BJ (cell line): ENCODE results near the gene SAPCD2. TPM values are rescaled to one million over a fixed set of nuclear protein-coding genes. Genes with fewer than 3 reads are reported as not detected.
A peak's percentile ranks its signal among the peaks of the same experiment; 100 is the strongest.
"Not testable (repeated sequence)": the region's sequence is repeated elsewhere in the genome, so short reads cannot be mapped to it uniquely, and the experiment has no call there.

Experiments
- CTCF ChIA-PET: fragments of 350-600 bp; formaldehyde crosslinking; extraction: SDS; loops from one replicate; lab custom pipeline; 2021; ENCODE audit warnings: antibody characterized with exemption, inconsistent platforms; lab: Yijun Ruan, JAX
- POLR2A ChIA-PET: fragments of 300-600 bp; sonication (Branson Sonifier 250); formaldehyde crosslinking; extraction: SDS; loops from one replicate; lab custom pipeline; 2021; ENCODE audit warnings: antibody characterized with exemption; lab: Charles Lee
- DNase-seq: peaks from one replicate; pipeline ENCODE4 v3.0.0-alpha.2; 2011; ENCODE audit warnings: low read depth
- H3K27me3 ChIP-seq: 2 replicates; pipeline ENCODE4 v1.6.0; 2011; ENCODE audit warnings: low read length; ENCODE audit not compliant: control insufficient read depth, insufficient read depth
- H3K36me3 ChIP-seq: 2 replicates; pipeline ENCODE4 v1.5.1; 2011; ENCODE audit warnings: low read length; ENCODE audit not compliant: control insufficient read depth, insufficient read depth
- H3K4me3 ChIP-seq: 2 replicates; pipeline ENCODE4 v1.5.1; 2011; ENCODE audit warnings: low read depth, mild to moderate bottlenecking, control low read depth, low read length
- CTCF ChIP-seq: IDR thresholded peaks from 2 replicates; pipeline ENCODE4 v1.5.1; 2011; ENCODE audit warnings: low read depth, mild to moderate bottlenecking, control low read depth, inconsistent platforms, low read length, moderate library complexity; ENCODE audit not compliant: insufficient read depth
- polyA plus RNA-seq: library from polyadenylated mRNA; depleted of rRNA; stranded (reverse); fragments of >200 nt; gene quantifications from 2 replicates; pipeline ENCODE4 v1.2.3, GENCODE V29; 2011

SAPCD2 gene
- polyA plus RNA-seq, 1 experiment, result 8.6 TPM

DNA sequence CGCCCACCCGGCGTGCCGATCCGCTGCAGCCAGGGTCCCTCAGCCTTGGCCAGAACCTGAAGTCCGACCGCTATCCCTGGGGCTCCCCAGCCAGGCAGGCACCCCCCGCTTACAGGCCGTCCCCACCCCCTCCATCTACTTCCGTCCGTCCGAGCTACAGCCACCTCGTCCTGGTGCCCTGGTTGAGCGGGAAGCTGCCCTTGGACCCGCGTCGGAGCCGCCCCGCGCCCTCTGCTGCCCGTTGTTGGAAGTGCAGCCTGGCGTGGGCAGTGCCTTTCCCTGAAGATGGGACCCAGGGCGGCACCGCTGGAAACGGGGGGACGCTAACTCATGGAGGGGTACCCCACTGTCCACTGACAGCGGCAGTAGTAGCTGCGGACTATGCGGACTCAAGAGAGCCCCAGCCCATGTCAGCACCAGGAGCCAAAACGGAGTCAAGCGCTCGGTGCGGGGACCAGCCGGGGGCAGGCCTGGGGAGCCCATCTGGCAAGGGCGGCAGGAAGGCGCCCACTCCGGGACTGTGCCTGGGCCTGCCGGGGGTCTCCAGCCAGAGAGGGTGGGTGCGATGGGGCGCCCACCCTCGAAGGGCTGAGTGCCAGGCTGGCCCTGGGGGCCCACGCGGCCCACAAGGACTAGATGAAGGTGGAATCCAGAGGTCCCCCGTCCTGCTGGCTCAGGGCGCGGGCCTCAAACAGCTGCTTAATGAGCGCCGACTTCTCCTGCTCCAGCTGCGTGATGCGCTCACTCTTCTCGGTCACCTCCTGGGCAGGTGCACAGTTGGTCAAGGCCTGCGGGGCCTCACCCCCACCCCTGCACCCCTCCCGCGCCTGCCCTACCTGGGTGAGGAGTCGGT lies 6.1 kb downstream of the SAPCD2 start:
- no peak overlapping the region for H3K4me3 ChIP-seq
- ChIA-PET POLR2A (interaction anchor here (0.7 kb wide), 1 partner anchor 342 kb away, joined by 4 read pairs; no protein-coding TSS in a partner anchor), CTCF (interaction anchor here (0.6 to 9.4 kb wide), 30 partner anchors 9 to 336 kb away, joined by 3 to 153 read pairs (median 4); partner anchors contain the start of genes ABCA2, ENTPD2, FUT7 and MAN1B1)
- H3K27me3 ChIP-seq, result no peaks in the 10 kb centered on the region
- no peak for DNase-seq
- peak; percentile 96 for TF ChIP-seq CTCF
- H3K36me3 ChIP-seq, result no peaks in the 10 kb centered on the region

DNA sequence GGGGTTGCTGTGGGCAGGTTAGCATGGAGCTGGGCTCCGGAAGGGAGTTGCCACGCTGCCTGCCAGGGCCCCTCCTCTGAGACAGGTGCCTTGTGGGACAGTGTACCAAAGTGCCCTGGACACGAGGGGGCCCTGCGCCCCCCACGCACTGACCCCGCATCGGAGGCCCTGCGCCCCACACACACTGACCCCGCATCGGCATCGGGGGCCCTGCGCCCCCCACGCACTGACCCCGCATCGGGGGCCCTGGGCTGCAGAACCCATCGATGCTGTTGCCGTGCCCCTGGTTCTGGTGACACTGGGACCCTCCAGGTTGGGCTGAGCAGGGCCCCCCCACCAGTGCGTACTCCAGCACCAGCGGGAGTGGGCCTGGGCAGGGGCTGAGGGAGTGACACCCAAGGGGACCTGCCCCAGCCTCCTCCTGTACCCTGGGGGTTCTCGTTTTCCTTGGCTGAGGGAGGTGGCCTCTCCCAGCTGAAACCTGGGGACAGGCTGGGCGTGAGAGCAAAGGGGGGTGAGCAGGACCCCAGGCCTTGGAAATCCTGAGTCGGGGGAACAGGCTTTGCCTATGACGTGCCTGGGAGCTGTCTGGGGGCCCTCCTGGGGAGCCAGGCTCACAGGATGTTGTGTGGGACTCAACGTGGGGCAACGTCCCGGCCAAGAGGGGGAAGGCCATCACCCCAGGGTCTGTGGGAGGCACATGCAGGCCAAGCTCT lies 6.9 kb downstream of the SAPCD2 start:
- Histone ChIP-seq H3K36me3 (no peaks in the 10 kb centered on the region), H3K4me3 (no peak overlapping the region), H3K27me3 (no peaks in the 10 kb centered on the region)
- POLR2A ChIA-PET, result no interaction called here
- CTCF ChIA-PET, result interaction anchor here (0.6 to 9.4 kb wide), 28 partner anchors 10 to 335 kb away, joined by 3 to 153 read pairs (median 4); partner anchors contain the start of genes ABCA2, ENTPD2, FUT7 and MAN1B1
- no peak for TF ChIP-seq CTCF
- DNase-seq, result no peak

GRCh38 chr9:137062798-137063197 lies 7.6 kb downstream of the SAPCD2 start:
- H3K4me3 ChIP-seq, DNase-seq, H3K36me3 ChIP-seq, POLR2A ChIA-PET, H3K27me3 ChIP-seq: not testable (repeated sequence)
- CTCF ChIA-PET, result interaction anchor here (0.8 to 9.4 kb wide), 4 partner anchors 15 to 33 kb away, joined by 4 to 153 read pairs (median 14); partner anchors contain the start of genes ABCA2 and NPDC1

- H3K4me3 ChIP-seq, result no peak overlapping the region
- no peaks in the 10 kb centered on the region for H3K36me3 ChIP-seq
- no peak for DNase-seq
- H3K27me3 ChIP-seq, result no peaks in the 10 kb centered on the region
- TF ChIP-seq CTCF, result no peak
- POLR2A ChIA-PET, result no interaction called here
- CTCF ChIA-PET, result interaction anchor here (0.8 to 9.4 kb wide), 3 partner anchors 14 to 33 kb away, joined by 4 to 153 read pairs (median 20); partner anchors contain the start of genes ABCA2 and NPDC1
Measured at GRCh38 chr9:137062384-137062783, 8.0 kb downstream of the SAPCD2 start.

DNA sequence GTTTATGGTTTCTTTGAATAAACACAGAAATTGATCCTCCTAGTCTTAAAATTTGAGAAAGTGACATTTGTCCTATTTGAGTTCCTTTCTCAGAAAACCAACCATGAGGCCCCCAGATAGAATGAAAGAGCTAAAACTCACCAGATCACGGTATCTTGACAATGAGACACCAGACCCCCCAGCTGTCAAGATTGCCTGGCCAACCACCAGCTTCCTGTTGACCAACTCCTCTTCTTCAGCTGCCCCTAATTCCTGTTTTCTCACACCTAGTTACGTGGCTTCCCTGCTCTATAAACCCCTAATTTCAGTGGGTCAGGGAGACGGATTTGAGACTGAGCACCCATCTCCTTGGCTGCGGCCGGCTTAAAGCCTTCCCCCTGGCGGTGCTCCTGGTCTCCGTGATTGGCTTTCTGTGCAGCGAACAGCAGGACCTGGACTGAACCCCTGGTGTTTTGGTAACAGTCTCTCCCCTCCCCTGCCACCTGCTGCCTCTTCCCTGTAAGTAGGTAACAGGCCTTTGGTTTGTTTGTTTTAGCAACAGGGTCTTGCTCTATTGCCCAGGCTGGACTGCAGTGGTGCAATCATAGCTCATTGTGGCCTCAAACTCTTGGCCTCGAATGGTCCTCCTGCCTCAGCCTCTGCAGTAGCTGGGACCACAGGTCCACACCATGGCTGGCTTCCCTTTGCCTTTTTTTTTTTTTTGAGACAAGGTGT lies 11.7 kb downstream of the SAPCD2 start:
- Histone ChIP-seq H3K27me3 (peaks cover 5% of the 10 kb centered on the region), H3K36me3 (no peaks in the 10 kb centered on the region), H3K4me3 (no peak overlapping the region)
- POLR2A ChIA-PET, result no interaction called here
- DNase-seq, result no peak
- no peak for TF ChIP-seq CTCF
- CTCF ChIA-PET, result interaction anchor here (0.8 to 2.3 kb wide), 4 partner anchors 8 to 29 kb away, joined by 3 to 11 read pairs (median 6); partner anchors contain the start of gene NPDC1
